HT-29 (cell line): Measurements from ENCODE around the gene IREB2. TPM values are rescaled to one million over a fixed set of nuclear protein-coding genes. Genes with fewer than 3 reads are reported as not detected.

Source experiments
- DNase-seq: peaks from one replicate; pipeline ENCODE4 v3.0.0-alpha.2; 2015; ENCODE audit warnings: low spot score
- total RNA-seq: library from RNA; depleted of rRNA; stranded (reverse); fragments of >200 nt; shearing (Covaris generic); gene quantifications from 2 replicates; pipeline ENCODE4 v1.2.3, GENCODE V29; 2014; rRNA removed

The IREB2 gene
- total RNA-seq, 1 experiment from 2014 or later: 13.0 TPM

GRCh38 chr15:78542647-78543046 is 104.6 kb downstream of the IREB2 start:
- no peak for DNase-seq

DNA sequence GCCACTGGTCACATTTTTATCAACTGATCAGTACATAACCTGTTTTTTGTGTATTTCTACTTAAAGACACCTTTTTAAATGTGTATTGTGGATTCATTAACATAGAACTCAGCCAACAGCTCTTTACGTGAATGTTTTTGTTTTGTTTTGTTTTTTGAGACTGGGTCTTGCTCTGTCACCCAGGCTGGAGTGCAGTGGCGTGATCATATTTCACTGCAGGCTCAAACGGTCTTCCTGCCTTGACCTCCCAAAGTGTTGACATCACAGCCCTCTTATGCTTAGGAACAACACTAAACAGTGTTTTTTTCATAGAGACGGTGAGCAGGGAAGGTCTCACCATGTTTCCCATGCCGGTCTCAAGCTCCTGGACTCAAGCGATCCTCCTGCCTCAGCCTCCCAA is 112.2 kb downstream of the IREB2 start:
- no peak for DNase-seq

DNA sequence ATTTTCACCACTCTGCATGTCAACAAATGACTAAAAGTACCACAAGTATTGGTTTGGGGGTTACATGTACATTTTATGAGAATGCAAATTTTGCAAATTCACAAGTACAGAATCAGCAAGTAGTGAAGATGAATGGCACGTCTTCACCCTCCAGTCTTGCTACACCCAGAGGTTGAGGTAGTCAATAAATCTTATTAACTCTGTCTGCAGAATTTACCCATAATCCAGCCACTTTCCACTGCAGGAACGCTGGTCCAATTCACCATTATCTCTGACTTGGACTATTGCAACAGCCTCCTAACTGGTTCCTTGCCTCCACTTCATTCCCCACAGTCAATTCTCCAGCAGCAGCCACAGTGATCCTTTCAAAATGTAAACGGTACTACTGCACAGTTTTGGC is 112.8 kb downstream of the IREB2 start:
- DNase-seq: no peak

Other genes starting within 250 kb of the IREB2 start
- gene ACSBG1, start 203.7 kb upstream of the IREB2 start, total RNA-seq: 1.4 and 3.6 TPM in 2 replicates
- gene DNAJA4, start 173.7 kb upstream of the IREB2 start, total RNA-seq: 10.2 and 16.0 TPM in 2 replicates
- gene SKIC8, start 138.6 kb upstream of the IREB2 start, total RNA-seq: 64.0 and 74.8 TPM in 2 replicates
- gene CRABP1, start 97.9 kb upstream of the IREB2 start, total RNA-seq: not detected in 2 replicates
- gene HYKK, start 69.4 kb downstream of the IREB2 start, total RNA-seq: 4.4 and 7.1 TPM in 2 replicates
- 167 and 195 TPM in 2 replicates for gene PSMA4, start 102.2 kb downstream of the IREB2 start, total RNA-seq
- gene CHRNA5, start 127.3 kb downstream of the IREB2 start, total RNA-seq: 14.3 and 14.9 TPM in 2 replicates
- gene CHRNA3, start 182.8 kb downstream of the IREB2 start, total RNA-seq: not detected in 2 replicates
- gene CHRNB4, start 203.0 kb downstream of the IREB2 start, total RNA-seq: 0.03 TPM in 1 of 2 replicates, not detected in the other